HG03039 (cell line): ENCODE results near the gene SOX15.

Experiments
- ATAC-seq: cut with Tn5 transposase; IDR thresholded peaks from one replicate; pipeline ENCODE4 v1.9.1; 2021; ENCODE audit warnings: mild to moderate bottlenecking, moderate library complexity; ENCODE audit not compliant: unreplicated experiment

The SOX15 gene

DNA sequence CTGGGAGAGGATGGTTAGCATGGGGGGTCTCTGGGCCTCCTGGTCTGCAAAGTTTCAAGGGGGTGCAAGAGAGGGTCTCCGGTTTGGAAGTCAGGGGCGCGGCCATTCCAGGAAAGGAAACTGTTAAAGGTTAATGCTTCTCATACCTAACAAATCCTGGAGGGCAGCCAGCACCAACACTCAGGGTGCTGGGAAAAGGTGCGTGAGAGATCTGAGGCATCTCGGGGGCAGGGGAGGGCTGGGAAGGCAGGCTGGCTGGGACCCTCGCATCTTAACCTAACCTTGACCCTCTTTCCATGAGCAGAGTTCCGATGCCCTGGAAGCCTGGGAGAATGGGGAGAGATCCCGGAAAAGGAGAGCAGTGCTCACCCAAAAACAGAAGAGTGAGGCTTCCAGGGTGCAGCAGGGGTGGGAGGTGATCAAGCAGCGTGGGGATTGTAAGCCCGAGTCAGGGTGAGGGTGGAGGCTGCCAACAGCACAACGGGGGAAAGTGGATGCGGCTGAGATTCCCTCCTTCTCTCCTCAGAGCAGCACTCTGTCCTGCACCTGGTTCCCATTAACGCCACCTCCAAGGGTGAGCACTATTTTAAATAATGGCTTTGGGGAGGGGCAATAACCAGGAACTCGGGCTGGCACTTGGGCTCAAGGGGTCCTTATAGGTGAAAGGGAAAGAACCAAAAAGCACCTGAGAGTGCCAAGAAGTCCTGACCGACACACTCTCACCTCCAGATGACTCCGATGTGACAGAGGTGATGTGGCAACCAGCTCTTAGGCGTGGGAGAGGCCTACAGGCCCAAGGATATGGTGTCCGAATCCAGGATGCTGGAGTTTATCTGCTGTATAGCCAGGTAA lies 30.3 kb downstream of the SOX15 start:
- no peak for ATAC-seq

DNA sequence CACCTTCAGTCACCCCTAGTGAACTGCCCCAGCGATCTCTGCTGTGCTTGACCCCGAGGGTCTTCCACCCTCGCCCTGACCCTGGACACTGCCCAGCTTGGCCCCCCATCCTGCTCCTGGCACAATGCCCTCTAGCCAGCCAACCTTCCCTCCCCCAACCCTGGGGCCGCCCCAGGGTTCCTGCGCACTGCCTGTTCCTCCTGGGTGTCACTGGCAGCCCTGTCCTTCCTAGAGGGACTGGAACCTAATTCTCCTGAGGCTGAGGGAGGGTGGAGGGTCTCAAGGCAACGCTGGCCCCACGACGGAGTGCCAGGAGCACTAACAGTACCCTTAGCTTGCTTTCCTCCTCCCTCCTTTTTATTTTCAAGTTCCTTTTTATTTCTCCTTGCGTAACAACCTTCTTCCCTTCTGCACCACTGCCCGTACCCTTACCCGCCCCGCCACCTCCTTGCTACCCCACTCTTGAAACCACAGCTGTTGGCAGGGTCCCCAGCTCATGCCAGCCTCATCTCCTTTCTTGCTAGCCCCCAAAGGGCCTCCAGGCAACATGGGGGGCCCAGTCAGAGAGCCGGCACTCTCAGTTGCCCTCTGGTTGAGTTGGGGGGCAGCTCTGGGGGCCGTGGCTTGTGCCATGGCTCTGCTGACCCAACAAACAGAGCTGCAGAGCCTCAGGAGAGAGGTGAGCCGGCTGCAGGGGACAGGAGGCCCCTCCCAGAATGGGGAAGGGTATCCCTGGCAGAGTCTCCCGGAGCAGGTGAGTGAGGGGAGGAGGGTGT lies 31.2 kb downstream of the SOX15 start, which contains the start of gene TNFSF13:
TNFSF13 (plus strand) TSS at position 207 of the 776 bp plus-strand sequence; CDS start at position 497, 290 bp downstream.
- no peak for ATAC-seq

DNA sequence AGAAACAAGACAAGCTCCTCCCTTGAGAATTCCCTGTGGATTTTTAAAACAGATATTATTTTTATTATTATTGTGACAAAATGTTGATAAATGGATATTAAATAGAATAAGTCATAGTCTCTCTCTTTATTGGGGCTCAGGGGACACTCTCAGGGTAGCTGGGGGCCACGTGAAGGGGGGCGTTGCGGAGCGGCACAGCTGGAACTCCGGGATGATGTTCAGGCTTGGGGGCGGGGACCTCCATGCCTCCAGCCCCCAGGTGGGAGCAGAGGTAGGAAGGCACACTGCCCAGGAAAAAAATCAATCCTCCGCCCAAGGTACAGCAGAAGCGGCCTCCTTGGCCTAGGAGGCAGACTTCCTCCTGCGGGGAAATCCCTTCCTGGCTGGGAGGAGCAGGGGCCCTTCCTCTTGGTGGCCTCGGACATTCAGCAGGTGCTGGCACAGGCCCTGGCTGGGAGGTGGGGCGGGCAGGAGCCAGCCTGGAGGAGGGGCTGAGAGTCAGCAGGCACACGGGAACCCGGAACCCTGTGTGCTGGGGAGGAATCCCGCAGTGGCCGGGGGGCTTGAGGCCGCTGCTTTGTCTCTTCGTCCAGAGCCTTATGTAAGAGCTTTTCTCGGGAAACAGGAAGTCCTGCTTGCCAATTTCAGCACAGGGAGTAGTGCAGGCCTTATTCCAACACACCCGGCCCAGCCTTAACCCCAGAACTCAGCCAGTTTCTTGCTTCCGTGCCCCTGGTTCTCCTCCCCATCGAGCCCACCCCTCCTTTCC lies 31.9 kb downstream of the SOX15 start:
- ATAC-seq, result no peak

DNA sequence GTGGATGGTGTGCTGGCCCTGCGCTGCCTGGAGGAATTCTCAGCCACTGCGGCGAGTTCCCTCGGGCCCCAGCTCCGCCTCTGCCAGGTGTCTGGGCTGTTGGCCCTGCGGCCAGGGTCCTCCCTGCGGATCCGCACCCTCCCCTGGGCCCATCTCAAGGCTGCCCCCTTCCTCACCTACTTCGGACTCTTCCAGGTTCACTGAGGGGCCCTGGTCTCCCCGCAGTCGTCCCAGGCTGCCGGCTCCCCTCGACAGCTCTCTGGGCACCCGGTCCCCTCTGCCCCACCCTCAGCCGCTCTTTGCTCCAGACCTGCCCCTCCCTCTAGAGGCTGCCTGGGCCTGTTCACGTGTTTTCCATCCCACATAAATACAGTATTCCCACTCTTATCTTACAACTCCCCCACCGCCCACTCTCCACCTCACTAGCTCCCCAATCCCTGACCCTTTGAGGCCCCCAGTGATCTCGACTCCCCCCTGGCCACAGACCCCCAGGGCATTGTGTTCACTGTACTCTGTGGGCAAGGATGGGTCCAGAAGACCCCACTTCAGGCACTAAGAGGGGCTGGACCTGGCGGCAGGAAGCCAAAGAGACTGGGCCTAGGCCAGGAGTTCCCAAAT lies 32.6 kb downstream of the SOX15 start:
- no peak for ATAC-seq

DNA sequence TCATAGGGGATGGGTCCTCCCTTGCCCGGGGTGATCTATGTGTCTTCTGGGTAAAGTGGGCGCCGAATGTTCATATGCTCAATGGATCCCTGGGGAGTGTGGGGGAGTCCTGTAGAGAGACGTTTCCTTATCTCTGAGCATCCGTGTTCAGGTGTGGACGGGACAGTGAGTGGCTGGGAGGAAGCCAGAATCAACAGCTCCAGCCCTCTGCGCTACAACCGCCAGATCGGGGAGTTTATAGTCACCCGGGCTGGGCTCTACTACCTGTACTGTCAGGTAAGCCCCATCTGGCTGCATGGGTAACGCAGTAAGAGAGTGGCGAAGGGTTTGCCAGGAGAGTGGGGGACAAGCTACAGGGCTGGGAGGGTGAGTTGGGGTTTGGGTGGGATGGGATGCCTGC lies 33.3 kb downstream of the SOX15 start:
- no peak for ATAC-seq

DNA sequence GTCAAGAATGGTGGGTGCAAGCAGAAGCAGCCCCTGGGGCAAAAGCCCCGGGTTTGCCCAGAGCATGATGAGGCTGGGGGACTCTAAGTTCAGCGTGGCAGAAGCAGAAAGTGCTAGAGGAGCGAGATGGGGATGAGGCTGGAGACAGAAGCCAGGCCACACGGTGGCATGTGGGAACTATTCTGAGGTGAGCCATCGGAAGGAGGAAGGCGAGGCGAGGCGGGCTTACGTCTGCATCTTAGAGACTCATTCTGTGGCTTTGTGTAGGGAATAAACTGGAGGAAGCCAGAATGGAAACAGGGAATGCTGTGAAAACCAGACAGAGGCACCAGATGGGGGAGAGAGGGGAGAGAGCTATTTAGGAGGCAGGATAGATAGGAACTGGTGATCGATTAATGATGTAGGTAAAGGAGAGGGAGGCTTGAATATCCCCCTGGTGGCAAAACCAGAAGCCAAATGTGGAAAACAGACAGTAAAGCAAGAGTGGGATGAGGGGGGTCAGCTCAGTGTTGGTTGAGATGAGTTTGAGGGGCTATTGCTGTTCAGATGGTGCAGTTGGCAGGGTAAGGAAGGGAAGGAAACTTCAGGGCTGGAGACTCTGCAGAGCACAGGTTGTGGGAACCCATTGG lies 34.5 kb downstream of the SOX15 start:
- ATAC-seq, result no peak

DNA sequence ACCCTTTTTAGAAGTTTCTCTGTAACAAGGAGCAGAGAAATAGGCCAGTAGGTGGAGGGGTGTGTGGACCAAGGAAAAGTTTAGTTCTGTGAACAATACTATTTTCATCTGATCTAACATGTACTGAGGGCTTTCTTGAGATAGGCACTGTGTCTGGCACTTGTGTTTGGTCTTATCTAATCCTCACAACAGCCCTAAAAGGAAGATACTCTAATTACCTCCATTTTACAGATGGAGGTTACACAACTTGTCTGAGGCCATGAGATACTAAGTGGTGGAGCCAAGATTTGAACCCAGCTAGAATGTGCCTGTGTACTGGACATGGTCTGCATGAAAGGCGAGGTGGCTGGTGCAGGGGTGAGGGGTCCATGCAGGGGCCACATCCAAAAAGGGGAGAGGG lies 36.5 kb downstream of the SOX15 start:
- no peak for ATAC-seq

DNA sequence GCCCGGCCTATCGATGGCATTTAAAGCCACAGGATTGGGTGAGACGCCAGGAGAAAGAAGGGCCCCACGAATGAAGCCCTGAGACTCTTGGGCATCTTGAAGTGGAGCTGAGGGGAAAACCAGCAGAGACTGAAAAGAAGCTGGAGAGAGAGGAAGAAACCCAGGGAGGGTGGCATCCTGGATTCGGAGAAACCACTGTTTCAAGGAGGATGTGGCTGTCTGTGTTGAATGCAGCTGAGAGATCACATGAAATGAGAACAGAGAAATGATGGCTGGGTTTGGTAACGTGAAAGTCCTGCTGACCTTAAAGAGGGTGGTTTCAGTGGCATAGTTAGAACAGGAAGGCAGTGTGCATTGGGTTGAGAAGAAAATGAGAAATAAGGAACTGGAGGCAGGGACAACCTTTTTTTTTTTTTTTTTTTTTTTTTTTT lies 37.3 kb downstream of the SOX15 start:
- ATAC-seq, result no peak

DNA sequence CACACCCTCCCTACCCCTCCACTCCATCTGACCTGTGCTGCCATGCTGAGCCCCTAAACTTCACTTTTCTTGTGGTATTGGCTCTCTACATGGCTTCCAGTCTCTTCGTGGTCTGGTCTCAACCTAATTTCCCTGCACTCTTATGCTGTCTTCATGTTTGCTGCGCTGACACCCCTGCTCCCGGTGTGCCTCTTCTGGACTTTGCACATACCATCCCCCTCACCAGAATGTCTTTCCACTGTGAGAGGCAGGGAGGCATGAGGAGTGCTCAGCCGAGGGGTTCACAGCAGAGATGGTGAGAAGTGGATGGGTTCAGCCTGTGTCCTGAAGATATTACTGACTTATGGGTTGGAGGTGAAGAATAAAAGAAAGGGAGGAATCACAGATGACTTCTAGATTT lies 38.5 kb downstream of the SOX15 start:
- ATAC-seq, result no peak

DNA sequence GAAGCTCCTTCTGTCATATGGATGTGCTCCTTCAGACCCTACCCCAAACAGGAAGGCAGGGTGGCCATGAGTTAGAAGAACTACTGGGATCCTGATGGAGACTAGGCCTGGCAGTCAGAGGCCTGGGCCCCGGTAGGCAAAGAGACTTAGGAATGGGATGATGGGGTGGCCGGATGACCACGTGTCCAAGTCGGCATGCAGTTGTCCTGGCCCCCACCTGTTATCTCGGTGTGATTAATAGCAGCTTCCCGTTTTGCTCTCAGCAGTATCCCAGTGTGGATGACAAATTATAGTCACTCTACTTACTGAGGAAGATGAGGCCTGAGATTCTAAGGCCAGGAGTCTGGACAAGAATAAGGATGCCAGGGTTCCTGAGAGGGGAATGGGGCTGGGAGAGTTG lies 39.5 kb downstream of the SOX15 start:
- ATAC-seq, result no peak

DNA sequence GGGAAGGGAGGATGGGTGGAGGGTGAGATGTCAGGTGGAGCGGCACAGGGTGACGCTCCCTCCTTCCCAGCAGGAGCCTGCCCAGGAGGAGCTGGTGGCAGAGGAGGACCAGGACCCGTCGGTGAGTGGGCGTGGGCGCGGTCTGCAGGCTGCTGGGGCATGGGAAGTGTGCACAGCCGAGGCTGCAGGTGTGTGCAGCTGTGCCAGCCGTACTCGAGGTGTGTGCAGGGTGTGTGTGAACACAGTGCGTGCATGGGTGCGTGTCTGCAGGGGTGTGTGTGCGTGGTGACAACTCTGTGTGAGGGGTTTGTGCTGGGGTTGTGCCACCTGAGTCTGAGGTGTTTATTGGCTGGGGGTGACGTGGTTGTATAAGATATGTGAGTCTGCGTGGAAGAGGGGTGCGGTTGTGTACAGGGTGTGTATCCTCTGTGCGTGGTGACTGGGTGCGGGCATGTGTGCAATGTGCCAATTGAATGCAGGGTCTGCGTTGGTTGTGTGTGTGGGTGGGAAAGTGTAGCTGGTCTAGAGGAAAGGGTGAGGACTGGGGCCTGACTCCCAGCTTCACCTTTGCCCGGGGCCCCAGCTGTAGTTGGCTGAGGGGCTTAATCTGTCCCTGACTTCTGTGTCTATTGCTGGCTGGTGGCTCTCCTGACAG lies 40.4 kb downstream of the SOX15 start:
- no peak for ATAC-seq

DNA sequence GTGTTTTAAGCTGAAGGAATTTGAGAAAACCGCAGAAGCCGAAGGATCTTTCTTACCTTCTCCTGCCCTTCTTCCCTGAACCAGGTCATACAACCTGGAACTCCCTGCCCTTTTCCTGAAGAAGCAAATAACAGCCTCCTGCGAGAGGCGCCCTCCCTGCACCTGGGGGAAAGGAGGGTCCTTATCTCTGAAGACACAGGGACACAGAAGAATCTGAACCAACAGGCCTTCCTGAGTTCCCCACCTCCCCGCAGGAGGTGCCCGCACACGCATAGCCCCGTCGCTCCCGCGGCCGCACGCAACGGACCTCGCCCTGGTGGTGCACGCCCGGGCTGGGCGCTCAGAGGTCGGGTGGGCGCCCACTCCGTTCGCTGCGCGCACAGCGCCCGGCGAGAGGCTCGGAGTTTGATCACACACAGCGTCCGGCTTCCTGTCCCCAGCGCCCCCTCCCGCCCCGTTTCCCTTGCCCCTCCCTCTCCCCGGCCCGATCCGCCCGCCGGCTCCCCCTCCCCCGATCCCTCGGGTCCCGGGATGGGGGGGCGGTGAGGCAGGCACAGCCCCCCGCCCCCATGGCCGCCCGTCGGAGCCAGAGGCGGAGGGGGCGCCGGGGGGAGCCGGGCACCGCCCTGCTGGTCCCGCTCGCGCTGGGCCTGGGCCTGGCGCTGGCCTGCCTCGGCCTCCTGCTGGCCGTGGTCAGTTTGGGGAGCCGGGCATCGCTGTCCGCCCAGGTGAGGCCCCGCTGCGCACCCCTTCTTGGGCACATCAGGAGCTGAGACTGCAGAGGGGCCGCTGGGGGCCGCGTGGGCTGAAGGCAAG lies 41.1 kb downstream of the SOX15 start, which contains the start of gene TNFSF12:
TNFSF12 (plus strand) TSS at position 474 of the 816 bp plus-strand sequence; CDS start at position 570, 96 bp downstream.
- no peak for ATAC-seq

DNA sequence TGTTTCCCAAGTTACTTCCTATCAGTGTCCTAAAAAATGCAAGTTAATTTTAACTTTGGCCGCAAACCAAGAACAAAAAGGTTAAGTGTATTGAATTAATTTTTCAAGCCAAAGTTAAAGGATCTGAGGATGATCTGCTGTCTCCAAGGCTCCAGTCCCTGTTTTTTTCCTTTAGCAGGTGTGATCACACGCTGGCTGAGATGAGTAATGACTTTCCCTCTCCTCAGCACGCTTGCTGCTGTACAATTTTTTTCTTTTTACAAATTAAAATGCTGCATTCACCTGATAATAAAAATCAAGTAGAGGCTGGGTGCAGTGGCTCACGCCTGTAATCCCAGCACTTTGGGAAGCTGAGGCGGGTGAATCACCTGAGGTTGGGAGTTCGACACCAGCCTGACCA lies 45.0 kb downstream of the SOX15 start:
- no peak for ATAC-seq

DNA sequence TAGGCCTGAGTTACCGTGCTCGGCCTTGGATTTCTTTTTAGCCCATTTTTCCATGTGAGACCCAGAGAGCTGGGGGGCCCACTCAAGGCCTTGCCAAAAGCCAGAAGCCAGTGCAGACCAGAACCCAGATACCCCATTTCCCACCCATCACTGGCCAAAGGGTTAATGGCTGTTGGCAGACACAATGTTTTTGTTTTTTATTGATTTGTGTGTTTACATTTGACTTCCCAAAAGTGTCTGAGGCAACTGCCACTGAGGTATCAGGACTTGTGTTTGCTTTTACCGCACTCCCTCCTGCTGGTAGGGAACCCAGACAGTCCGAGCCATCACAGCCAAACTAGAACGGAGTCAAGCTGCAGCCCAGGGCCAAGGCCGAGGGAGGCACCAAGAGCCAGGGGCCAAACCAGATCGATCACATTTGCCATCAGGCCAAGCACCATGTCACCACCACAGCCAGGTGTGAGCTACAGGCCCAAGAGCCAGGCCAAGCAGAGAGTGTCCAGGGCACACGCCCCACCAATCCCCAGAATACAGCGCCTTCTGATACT lies 48.7 kb downstream of the SOX15 start:
- ATAC-seq, result no peak

DNA sequence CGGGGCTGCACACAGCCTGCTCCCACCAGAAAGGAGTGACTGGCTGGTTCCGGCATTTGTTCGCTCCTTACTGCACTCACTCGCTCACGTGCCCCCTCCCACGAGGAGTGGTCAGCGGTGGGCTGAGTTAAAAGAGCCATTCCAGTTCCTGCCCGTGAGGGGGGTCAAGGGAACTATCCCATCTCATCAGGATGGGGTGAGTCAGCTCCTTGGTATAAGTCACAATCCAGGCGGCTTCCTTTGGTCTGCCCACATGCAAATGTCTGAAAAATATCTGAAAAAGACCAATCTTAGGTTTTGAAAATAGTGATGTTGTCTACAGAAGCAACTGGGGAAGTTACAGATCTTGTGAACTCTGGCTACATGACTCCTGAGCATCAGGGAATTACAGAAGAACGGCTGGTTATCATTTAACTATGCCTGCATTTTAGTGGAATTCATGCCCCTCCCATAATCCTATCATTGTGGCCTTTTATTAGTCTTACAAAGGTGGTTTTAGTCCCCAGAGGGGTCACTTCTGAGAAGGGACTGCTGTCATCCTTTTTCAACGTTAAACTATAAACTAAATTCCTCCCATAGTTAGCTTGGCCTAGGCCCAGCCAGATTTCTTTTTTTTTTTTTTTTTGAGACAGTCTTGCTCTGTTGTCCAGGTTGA lies 50.9 kb downstream of the SOX15 start:
- ATAC-seq, result no peak
